Activated naive CD8-positive, alpha-beta T cell treated with anti-CD3 and anti-CD28 coated beads, Interleukin-2, amount 50 U/mL, for 24 hours (primary cell): ENCODE data around the gene TMEM53.
"Not testable (repeated sequence)": the region's sequence is repeated elsewhere in the genome, so short reads cannot be mapped to it uniquely, and the experiment has no call there.

Experiments used
- ATAC-seq: fragments of 150-1000 bp; cut with Tn5 transposase; one replicate; pipeline ENCODE4 v1.10.0; 2021
- DNase-seq: peaks from one replicate; pipeline ENCODE4 v3.0.0; 2021
- H3K27ac Mint-ChIP-seq: one replicate; pipeline ENCODE4 v1.8.0; 2021; ENCODE audit warnings: mild to moderate bottlenecking, mixed read lengths
- H3K27me3 Mint-ChIP-seq: one replicate; pipeline ENCODE4 v1.8.0; 2021; ENCODE audit warnings: mixed read lengths
- H3K36me3 Mint-ChIP-seq: one replicate; pipeline ENCODE4 v1.8.0; 2021; ENCODE audit warnings: low read depth, mixed read lengths
- H3K4me1 Mint-ChIP-seq: one replicate; pipeline ENCODE4 v1.8.0; 2021; ENCODE audit warnings: mixed read lengths
- H3K4me3 Mint-ChIP-seq: one replicate; pipeline ENCODE4 v1.8.0; 2021; ENCODE audit warnings: mild to moderate bottlenecking, moderate library complexity, mixed read lengths
- H3K9me3 Mint-ChIP-seq: one replicate; pipeline ENCODE4 v1.8.0; 2021; ENCODE audit warnings: mixed read lengths

TMEM53 gene

GRCh38 chr1:44707112-44707881 is 33.0 kb upstream of the TMEM53 start:
- Mint-ChIP-seq H3K36me3 (no peaks in the 10 kb centered on the region), H3K4me1 (peaks cover 18% of the 10 kb centered on the region), H3K27ac (no peak overlapping the region), H3K9me3 (no peaks in the 10 kb centered on the region), H3K4me3 (no peak overlapping the region), H3K27me3 (no peaks in the 10 kb centered on the region)
- peak; percentile 60 for ATAC-seq
- DNase-seq, result no peak

GRCh38 chr1:44705938-44706337 is 31.7 kb upstream of the TMEM53 start:
- Mint-ChIP-seq H3K9me3 (no peaks in the 10 kb centered on the region), H3K27ac (no peak overlapping the region), H3K4me1 (peaks cover 18% of the 10 kb centered on the region), H3K27me3 (no peaks in the 10 kb centered on the region), H3K4me3 (no peak overlapping the region), H3K36me3 (no peaks in the 10 kb centered on the region)
- ATAC-seq, result no peak
- no peak for DNase-seq

GRCh38 chr1:44705470-44705869 is 31.2 kb upstream of the TMEM53 start:
- H3K4me3 Mint-ChIP-seq, result no peak overlapping the region
- H3K4me1 Mint-ChIP-seq, result peaks cover 18% of the 10 kb centered on the region
- no peaks in the 10 kb centered on the region for H3K27me3 Mint-ChIP-seq
- no peaks in the 10 kb centered on the region for H3K9me3 Mint-ChIP-seq
- DNase-seq, result no peak
- no peak overlapping the region for H3K27ac Mint-ChIP-seq
- ATAC-seq, result no peak
- H3K36me3 Mint-ChIP-seq, result no peaks in the 10 kb centered on the region

- no peaks in the 10 kb centered on the region for H3K9me3 Mint-ChIP-seq
- H3K4me3 Mint-ChIP-seq, result no peak overlapping the region
- no peak for ATAC-seq
- DNase-seq, result no peak
- no peaks in the 10 kb centered on the region for H3K36me3 Mint-ChIP-seq
- peaks cover 22% of the 10 kb centered on the region for H3K4me1 Mint-ChIP-seq
- H3K27me3 Mint-ChIP-seq, result no peaks in the 10 kb centered on the region
- H3K27ac Mint-ChIP-seq, result no peak overlapping the region
Observed at GRCh38 chr1:44701141-44701573, 26.9 kb upstream of the TMEM53 start.

- Mint-ChIP-seq H3K27me3 (no peaks in the 10 kb centered on the region), H3K4me1 (peaks cover 27% of the 10 kb centered on the region), H3K9me3 (no peaks in the 10 kb centered on the region), H3K36me3 (no peaks in the 10 kb centered on the region), H3K27ac (no peak overlapping the region), H3K4me3 (no peak overlapping the region)
- DNase-seq (no peak), ATAC-seq (no peak)
Observed at GRCh38 chr1:44700573-44700972, 26.3 kb upstream of the TMEM53 start.

- H3K9me3 Mint-ChIP-seq, ATAC-seq, DNase-seq, H3K27me3 Mint-ChIP-seq, H3K4me3 Mint-ChIP-seq, H3K27ac Mint-ChIP-seq, H3K36me3 Mint-ChIP-seq: not testable (repeated sequence)
- H3K4me1 Mint-ChIP-seq, result peaks cover 27% of the 10 kb centered on the region
Observed at GRCh38 chr1:44699375-44699774, 25.1 kb upstream of the TMEM53 start.

- Mint-ChIP-seq H3K9me3 (no peaks in the 10 kb centered on the region), H3K4me3 (no peak overlapping the region), H3K4me1 (peaks cover 35% of the 10 kb centered on the region), H3K27ac (no peak overlapping the region), H3K36me3 (no peaks in the 10 kb centered on the region), H3K27me3 (no peaks in the 10 kb centered on the region)
- ATAC-seq (no peak), DNase-seq (no peak)
Observed at GRCh38 chr1:44698138-44698537, 23.9 kb upstream of the TMEM53 start.

GRCh38 chr1:44696789-44697345 is 22.6 kb upstream of the TMEM53 start:
- ATAC-seq, result peak; percentile 74
- Mint-ChIP-seq H3K4me3 (no peak overlapping the region), H3K4me1 (peaks cover 41% of the 10 kb centered on the region), H3K36me3 (no peaks in the 10 kb centered on the region), H3K9me3 (no peaks in the 10 kb centered on the region), H3K27ac (peak overlapping the region; percentile 79), H3K27me3 (no peaks in the 10 kb centered on the region)
- DNase-seq, result peak; percentile 42

GRCh38 chr1:44696101-44696500 is 21.8 kb upstream of the TMEM53 start:
- no peaks in the 10 kb centered on the region for H3K36me3 Mint-ChIP-seq
- no peak for DNase-seq
- H3K27ac Mint-ChIP-seq, result peak overlapping the region; percentile 79
- no peak overlapping the region for H3K4me3 Mint-ChIP-seq
- no peaks in the 10 kb centered on the region for H3K27me3 Mint-ChIP-seq
- no peak for ATAC-seq
- H3K4me1 Mint-ChIP-seq, result peaks cover 45% of the 10 kb centered on the region
- no peaks in the 10 kb centered on the region for H3K9me3 Mint-ChIP-seq

GRCh38 chr1:44695671-44696070 is 21.4 kb upstream of the TMEM53 start:
- no peak overlapping the region for H3K4me3 Mint-ChIP-seq
- DNase-seq, result no peak
- H3K27me3 Mint-ChIP-seq, result no peaks in the 10 kb centered on the region
- peaks cover 45% of the 10 kb centered on the region for H3K4me1 Mint-ChIP-seq
- no peak for ATAC-seq
- no peak overlapping the region for H3K27ac Mint-ChIP-seq
- H3K9me3 Mint-ChIP-seq, result no peaks in the 10 kb centered on the region
- no peaks in the 10 kb centered on the region for H3K36me3 Mint-ChIP-seq

GRCh38 chr1:44694863-44695478 is 20.7 kb upstream of the TMEM53 start:
- peaks cover 45% of the 10 kb centered on the region for H3K4me1 Mint-ChIP-seq
- DNase-seq, result no peak
- no peak overlapping the region for H3K27ac Mint-ChIP-seq
- ATAC-seq, result no peak
- H3K9me3 Mint-ChIP-seq, result no peaks in the 10 kb centered on the region
- H3K36me3 Mint-ChIP-seq, result no peaks in the 10 kb centered on the region
- no peaks in the 10 kb centered on the region for H3K27me3 Mint-ChIP-seq
- H3K4me3 Mint-ChIP-seq, result no peak overlapping the region

GRCh38 chr1:44693900-44694299 is 19.6 kb upstream of the TMEM53 start:
- Mint-ChIP-seq H3K4me3 (no peak overlapping the region), H3K4me1 (peaks cover 45% of the 10 kb centered on the region), H3K27me3 (no peaks in the 10 kb centered on the region), H3K27ac (no peak overlapping the region), H3K36me3 (no peaks in the 10 kb centered on the region), H3K9me3 (no peaks in the 10 kb centered on the region)
- ATAC-seq (no peak), DNase-seq (no peak)

GRCh38 chr1:44693159-44693558 is 18.9 kb upstream of the TMEM53 start:
- DNase-seq, result no peak
- ATAC-seq, result peak; percentile 84
- Mint-ChIP-seq H3K4me1 (peaks cover 43% of the 10 kb centered on the region), H3K9me3 (no peaks in the 10 kb centered on the region), H3K27ac (peak overlapping the region; percentile 5), H3K27me3 (no peaks in the 10 kb centered on the region), H3K4me3 (no peak overlapping the region), H3K36me3 (no peaks in the 10 kb centered on the region)

- no peaks in the 10 kb centered on the region for H3K9me3 Mint-ChIP-seq
- H3K4me3 Mint-ChIP-seq, result no peak overlapping the region
- DNase-seq, result no peak
- no peak for ATAC-seq
- H3K4me1 Mint-ChIP-seq, result peaks cover 18% of the 10 kb centered on the region
- H3K27ac Mint-ChIP-seq, result no peak overlapping the region
- no peaks in the 10 kb centered on the region for H3K36me3 Mint-ChIP-seq
- no peaks in the 10 kb centered on the region for H3K27me3 Mint-ChIP-seq
Observed at GRCh38 chr1:44689447-44689765, 15.1 kb upstream of the TMEM53 start.

- peaks cover 19% of the 10 kb centered on the region for H3K4me1 Mint-ChIP-seq
- no peak overlapping the region for H3K27ac Mint-ChIP-seq
- ATAC-seq (no peak), DNase-seq (no peak)
- no peaks in the 10 kb centered on the region for H3K27me3 Mint-ChIP-seq
- H3K9me3 Mint-ChIP-seq, result no peaks in the 10 kb centered on the region
- H3K36me3 Mint-ChIP-seq, result no peaks in the 10 kb centered on the region
- no peak overlapping the region for H3K4me3 Mint-ChIP-seq
Observed at GRCh38 chr1:44688760-44689446, 14.6 kb upstream of the TMEM53 start.
